ENCODE measurements around the gene SLC28A2. TPM values are rescaled to one million over a fixed set of nuclear protein-coding genes. Genes with fewer than 3 reads are reported as not detected.

SLC28A2 gene
- total RNA-seq (not detected), total RNA-seq (0 to 0.07 (median 0) reads per million in 29 experiments)
- total RNA-seq (2013) = 0.18 TPM

- no peaks in the 10 kb centered on the region for H3K9me3 ChIP-seq
- H3K4me1 ChIP-seq (ENCODE audit: control insufficient read depth in 1 of 2, extremely low read depth in 1 of 2, insufficient read depth in 2 of 2, low read length in 2 of 2) = no peaks in the 10 kb centered on the region
- H3K36me3 Mint-ChIP-seq = peaks cover 26% of the 10 kb centered on the region
- ChIA-PET CTCF (no interaction called here), POLR2A (no interaction called here)
- no peak within 1 kb of the TSS for H3K27ac Mint-ChIP-seq
- no peak within 1 kb of the TSS for H3K4me3 Mint-ChIP-seq
- peaks cover 0 to 3% of the 10 kb centered on the region in 2 experiments for H3K27me3 ChIP-seq (replicated peaks in 1 of 2; ENCODE audit: control insufficient read depth in 2 of 2, extremely low read depth in 1 of 2, insufficient read depth in 2 of 2, low read length in 1 of 2)
- H3K27me3 Mint-ChIP-seq = no peaks in the 10 kb centered on the region
- DNase-seq (no peak), ATAC-seq (replicated peaks in 1 of 4) (no peak)
- no peaks in the 10 kb centered on the region for H3K36me3 ChIP-seq (ENCODE audit: control insufficient read depth in 2 of 2, extremely low read depth in 1 of 2, insufficient read depth in 1 of 2, low read length in 1 of 2)
- H3K4me1 Mint-ChIP-seq = no peaks in the 10 kb centered on the region
- no CpG with 5 or more reads among the region's 15 CpGs for WGBS (ENCODE audit: insufficient coverage)
- no peak within 1 kb of the TSS for H3K27ac ChIP-seq (ENCODE audit: low read length)
- H3K9me3 Mint-ChIP-seq = peaks cover 0 to 4% (median 3%) of the 10 kb centered on the region in 3 donors
- no peak within 1 kb of the TSS for H3K4me3 ChIP-seq (ENCODE audit: control insufficient read depth in 1 of 2, extremely low read depth in 1 of 2, low read length in 1 of 2)
These were observed at the start of gene SLC28A2 for GRCh38 chr15:45251888-45252287. SLC28A2 (plus strand) TSS chr15:45252234; CDS start chr15:45253216, 982 bp downstream.

- H3K27ac Mint-ChIP-seq = peak overlapping the region in 1 of 2 donors; percentile 39
These were observed 48.9 kb upstream of the SLC28A2 start for GRCh38 chr15:45203182-45203581.

GRCh38 chr15:45205192-45205591, 46.8 kb upstream of the SLC28A2 start:
- Histone ChIP-seq H3K27ac (ENCODE audit: low read length) (no peak overlapping the region), H3K4me3 (ENCODE audit: control insufficient read depth in 1 of 2, extremely low read depth in 1 of 2, low read length in 1 of 2) (no peak overlapping the region), H3K4me1 (ENCODE audit: control insufficient read depth in 1 of 2, extremely low read depth in 1 of 2, insufficient read depth in 2 of 2, low read length in 2 of 2) (peaks cover 0 to 14% of the 10 kb centered on the region in 2 experiments), H3K9me3 (no peaks in the 10 kb centered on the region), H3K27me3 (replicated peaks in 1 of 2; ENCODE audit: control insufficient read depth in 2 of 2, extremely low read depth in 1 of 2, insufficient read depth in 2 of 2, low read length in 1 of 2) (peaks cover 0 to 5% of the 10 kb centered on the region in 2 experiments), H3K36me3 (ENCODE audit: control insufficient read depth in 2 of 2, extremely low read depth in 1 of 2, insufficient read depth in 1 of 2, low read length in 1 of 2) (no peaks in the 10 kb centered on the region)
- POLR2A ChIA-PET = no interaction called here
- no peaks in the 10 kb centered on the region for H3K36me3 Mint-ChIP-seq
- DNase-seq (peak in 31 of 35 experiments; percentile 18 to 76 (median 49)), ATAC-seq (replicated peaks in 1 of 4) (no peak)
- no peak overlapping the region for H3K27ac Mint-ChIP-seq
- no peaks in the 10 kb centered on the region for H3K9me3 Mint-ChIP-seq
- no peak overlapping the region for H3K4me3 Mint-ChIP-seq
- H3K4me1 Mint-ChIP-seq = peaks cover 0 to 9% (median 4%) of the 10 kb centered on the region in 3 donors
- CTCF ChIA-PET = interaction anchor here (0.6 to 1.7 kb wide), 9 partner anchors 18 to 434 kb away, joined by 3 to 8 read pairs (median 3); no protein-coding TSS in a partner anchor
- no CpG with 5 or more reads among the region's 2 CpGs for whole genome bisulfite sequencing (ENCODE audit: insufficient coverage)
- peaks cover 13 to 15% of the 10 kb centered on the region in 2 donors for H3K27me3 Mint-ChIP-seq

More at GRCh38 chr15:45203182-45203581, 48.9 kb upstream of the SLC28A2 start:
- no peaks in the 10 kb centered on the region for H3K9me3 Mint-ChIP-seq
- Histone ChIP-seq H3K36me3 (ENCODE audit: control insufficient read depth in 2 of 2, extremely low read depth in 1 of 2, insufficient read depth in 1 of 2, low read length in 1 of 2) (no peaks in the 10 kb centered on the region), H3K4me1 (ENCODE audit: control insufficient read depth in 1 of 2, extremely low read depth in 1 of 2, insufficient read depth in 2 of 2, low read length in 2 of 2) (peaks cover 2 to 29% of the 10 kb centered on the region in 2 experiments), H3K4me3 (ENCODE audit: control insufficient read depth in 1 of 2, extremely low read depth in 1 of 2, low read length in 1 of 2) (no peak overlapping the region), H3K9me3 (no peaks in the 10 kb centered on the region), H3K27me3 (replicated peaks in 1 of 2; ENCODE audit: control insufficient read depth in 2 of 2, extremely low read depth in 1 of 2, insufficient read depth in 2 of 2, low read length in 1 of 2) (peaks cover 0 to 5% of the 10 kb centered on the region in 2 experiments), H3K27ac (ENCODE audit: low read length) (no peak overlapping the region)
- H3K4me3 Mint-ChIP-seq = no peak overlapping the region
- POLR2A ChIA-PET = interaction anchor here in 1 of 2 donors (0.5 kb wide), 2 partner anchors 216 to 1693 kb away, joined by 3 to 10 read pairs; no protein-coding TSS in a partner anchor
- H3K36me3 Mint-ChIP-seq = no peaks in the 10 kb centered on the region
- DNase-seq (no peak), ATAC-seq (replicated peaks in 1 of 4) (no peak)
- peaks cover 11 to 13% of the 10 kb centered on the region in 2 donors for H3K27me3 Mint-ChIP-seq
- peaks cover 9 to 17% (median 11%) of the 10 kb centered on the region in 3 donors for H3K4me1 Mint-ChIP-seq
- WGBS (ENCODE audit: insufficient coverage) = no CpG with 5 or more reads among the region's 4 CpGs
- CTCF ChIA-PET = interaction anchor here (0.6 to 1.1 kb wide), 3 partner anchors 39 to 657 kb away, joined by 3 to 4 read pairs (median 3); no protein-coding TSS in a partner anchor

GRCh38 chr15:45212493-45212892, 39.5 kb upstream of the SLC28A2 start:
- WGBS (ENCODE audit: insufficient coverage) = no CpG with 5 or more reads among the region's 1 CpG

GRCh38 chr15:45221053-45221599, 30.9 kb upstream of the SLC28A2 start:
- peaks cover 2 to 9% of the 10 kb centered on the region in 2 experiments for H3K27me3 ChIP-seq (replicated peaks in 1 of 2; ENCODE audit: control insufficient read depth in 2 of 2, extremely low read depth in 1 of 2, insufficient read depth in 2 of 2, low read length in 1 of 2)
- POLR2A ChIA-PET = no interaction called here

More at GRCh38 chr15:45212493-45212892, 39.5 kb upstream of the SLC28A2 start:
- no peaks in the 10 kb centered on the region for H3K9me3 Mint-ChIP-seq
- H3K4me3 ChIP-seq (ENCODE audit: control insufficient read depth in 1 of 2, extremely low read depth in 1 of 2, low read length in 1 of 2) = no peak overlapping the region
- H3K27ac ChIP-seq (ENCODE audit: low read length) = no peak overlapping the region
- DNase-seq (no peak), ATAC-seq (replicated peaks in 1 of 4) (no peak)
- H3K4me1 ChIP-seq (ENCODE audit: control insufficient read depth in 1 of 2, extremely low read depth in 1 of 2, insufficient read depth in 2 of 2, low read length in 2 of 2) = no peaks in the 10 kb centered on the region
- no peak overlapping the region for H3K27ac Mint-ChIP-seq
- H3K4me1 Mint-ChIP-seq = no peaks in the 10 kb centered on the region
- H3K4me3 Mint-ChIP-seq = no peak overlapping the region
- H3K27me3 ChIP-seq (replicated peaks in 1 of 2; ENCODE audit: control insufficient read depth in 2 of 2, extremely low read depth in 1 of 2, insufficient read depth in 2 of 2, low read length in 1 of 2) = peaks cover 0 to 2% of the 10 kb centered on the region in 2 experiments
- H3K36me3 Mint-ChIP-seq = no peaks in the 10 kb centered on the region
- ChIA-PET POLR2A (no interaction called here), CTCF (interaction anchor here in 1 of 2 donors (0.6 to 1.2 kb wide), 4 partner anchors 14 to 180 kb away, joined by 3 read pairs; no protein-coding TSS in a partner anchor)
- H3K27me3 Mint-ChIP-seq = peaks cover 1 to 6% of the 10 kb centered on the region in 2 donors
- no peaks in the 10 kb centered on the region for H3K9me3 ChIP-seq
- H3K36me3 ChIP-seq (ENCODE audit: control insufficient read depth in 2 of 2, extremely low read depth in 1 of 2, insufficient read depth in 1 of 2, low read length in 1 of 2) = no peaks in the 10 kb centered on the region

GRCh38 chr15:45221967-45222366, 30.1 kb upstream of the SLC28A2 start:
- DNase-seq = no peak
- CTCF ChIA-PET = interaction anchor here in 1 of 2 donors (0.6 kb wide), 1 partner anchor 63 kb away, joined by 3 read pairs; no protein-coding TSS in a partner anchor
- H3K27me3 Mint-ChIP-seq = peaks cover 27 to 29% of the 10 kb centered on the region in 2 donors

More at GRCh38 chr15:45221053-45221599, 30.9 kb upstream of the SLC28A2 start:
- Mint-ChIP-seq H3K27me3 (peaks cover 27 to 29% of the 10 kb centered on the region in 2 donors), H3K4me1 (no peaks in the 10 kb centered on the region), H3K9me3 (no peaks in the 10 kb centered on the region), H3K36me3 (no peaks in the 10 kb centered on the region), H3K4me3 (no peak overlapping the region), H3K27ac (no peak overlapping the region)
- no peaks in the 10 kb centered on the region for H3K9me3 ChIP-seq
- 100% methylated on average over 2 of the region's 2 CpGs for WGBS (ENCODE audit: insufficient coverage)
- ATAC-seq (replicated peaks in 1 of 4) = no peak
- DNase-seq = no peak
- H3K4me3 ChIP-seq (ENCODE audit: control insufficient read depth in 1 of 2, extremely low read depth in 1 of 2, low read length in 1 of 2) = no peak overlapping the region
- CTCF ChIA-PET = interaction anchor here in 1 of 2 donors (0.6 to 0.7 kb wide), 2 partner anchors 11 to 62 kb away, joined by 3 to 5 read pairs; no protein-coding TSS in a partner anchor
- H3K27ac ChIP-seq (ENCODE audit: low read length) = no peak overlapping the region
- H3K4me1 ChIP-seq (ENCODE audit: control insufficient read depth in 1 of 2, extremely low read depth in 1 of 2, insufficient read depth in 2 of 2, low read length in 2 of 2) = no peaks in the 10 kb centered on the region
- no peaks in the 10 kb centered on the region for H3K36me3 ChIP-seq (ENCODE audit: control insufficient read depth in 2 of 2, extremely low read depth in 1 of 2, insufficient read depth in 1 of 2, low read length in 1 of 2)

More at GRCh38 chr15:45221967-45222366, 30.1 kb upstream of the SLC28A2 start:
- Histone ChIP-seq H3K4me3 (ENCODE audit: control insufficient read depth in 1 of 2, extremely low read depth in 1 of 2, low read length in 1 of 2) (no peak overlapping the region), H3K9me3 (no peaks in the 10 kb centered on the region), H3K4me1 (ENCODE audit: control insufficient read depth in 1 of 2, extremely low read depth in 1 of 2, insufficient read depth in 2 of 2, low read length in 2 of 2) (no peaks in the 10 kb centered on the region), H3K27me3 (replicated peaks in 1 of 2; ENCODE audit: control insufficient read depth in 2 of 2, extremely low read depth in 1 of 2, insufficient read depth in 2 of 2, low read length in 1 of 2) (peaks cover 2 to 9% of the 10 kb centered on the region in 2 experiments), H3K36me3 (ENCODE audit: control insufficient read depth in 2 of 2, extremely low read depth in 1 of 2, insufficient read depth in 1 of 2, low read length in 1 of 2) (no peaks in the 10 kb centered on the region), H3K27ac (ENCODE audit: low read length) (no peak overlapping the region)
- Mint-ChIP-seq H3K4me3 (no peak overlapping the region), H3K9me3 (no peaks in the 10 kb centered on the region), H3K36me3 (no peaks in the 10 kb centered on the region), H3K4me1 (no peaks in the 10 kb centered on the region), H3K27ac (no peak overlapping the region)
- POLR2A ChIA-PET = no interaction called here
- WGBS (ENCODE audit: insufficient coverage) = 68% methylated on average over 3 of the region's 4 CpGs
- ATAC-seq (replicated peaks in 1 of 4) = no peak

All from T-cell (primary cell).